Epidermal melanocyte (primary cell): ENCODE results near the gene FUT3.
A peak's percentile ranks its signal among the peaks of the same experiment; 100 is the strongest.
"Not testable (repeated sequence)": the region's sequence is repeated elsewhere in the genome, so short reads cannot be mapped to it uniquely, and the experiment has no call there.

Experiments used
- DNase-seq: peaks from one replicate; pipeline ENCODE4 v3.0.0; 2011; ENCODE audit warnings: low spot score; ENCODE audit not compliant: insufficient read length

The FUT3 gene

GRCh38 chr19:5848621-5849020, 2.6 kb downstream of the FUT3 start:
- DNase-seq: not testable (repeated sequence)

- not testable (repeated sequence) for DNase-seq
Measured at GRCh38 chr19:5847846-5848245, 3.4 kb downstream of the FUT3 start.

- no peak for DNase-seq
Measured at GRCh38 chr19:5844456-5845433, 6.5 kb downstream of the FUT3 start.

GRCh38 chr19:5843295-5843927, 7.8 kb downstream of the FUT3 start:
- DNase-seq: no peak

- DNase-seq: not testable (repeated sequence)
Measured at GRCh38 chr19:5841735-5842111, 9.5 kb downstream of the FUT3 start.

- DNase-seq: no peak
Measured at GRCh38 chr19:5839065-5840017, 11.9 kb downstream of the FUT3 start, which contains the start of gene FUT6. FUT6 (minus strand) TSS chr19:5839702; CDS start chr19:5832567, 7,135 bp downstream.

GRCh38 chr19:5838353-5839064, 12.7 kb downstream of the FUT3 start:
- no peak for DNase-seq

- DNase-seq: no peak
Measured at GRCh38 chr19:5837761-5838352, 13.4 kb downstream of the FUT3 start.

- peak; percentile 9 for DNase-seq
Measured at GRCh38 chr19:5832527-5833216, 18.6 kb downstream of the FUT3 start.

- DNase-seq: no peak
Measured at GRCh38 chr19:5832061-5832460, 19.2 kb downstream of the FUT3 start.

- DNase-seq: peak; percentile 12
Measured at GRCh38 chr19:5831159-5831558, 20.1 kb downstream of the FUT3 start.

GRCh38 chr19:5829567-5830310, 21.5 kb downstream of the FUT3 start:
- DNase-seq: peak; percentile 18

GRCh38 chr19:5828661-5829566, 22.3 kb downstream of the FUT3 start:
- peak; percentile 19 for DNase-seq

GRCh38 chr19:5827891-5828660, 23.2 kb downstream of the FUT3 start:
- DNase-seq: peak; percentile 86

GRCh38 chr19:5827342-5827890, 23.8 kb downstream of the FUT3 start:
- no peak for DNase-seq

GRCh38 chr19:5826531-5827341, 24.5 kb downstream of the FUT3 start:
- no peak for DNase-seq
